H1 (cell line): ENCODE measurements around the gene UQCRFS1. TPM values are rescaled to one million over a fixed set of nuclear protein-coding genes. Genes with fewer than 3 reads are reported as not detected.

ENCODE experiments used
- CTCF ChIA-PET: fragments of 300-600 bp; sonication (Branson Sonifier 250); formaldehyde crosslinking; loops from one replicate; lab custom pipeline; 2021; ENCODE audit not compliant: partially characterized antibody; lab: Charles Lee
- POLR2A ChIA-PET: fragments of 300-600 bp; sonication (Branson Sonifier 250); formaldehyde crosslinking; loops from one replicate; lab custom pipeline; 2021; ENCODE audit warnings: inconsistent platforms; ENCODE audit not compliant: partially characterized antibody; lab: Charles Lee
- DNase-seq, 2 experiments: peaks; one replicate each; pipeline versions ENCODE4 v3.0.0 to v3.0.0-alpha.2; 2010 to 2022; ENCODE audit warnings: low spot score in 2 of 2, low read depth in 1 of 2, mixed read lengths in 1 of 2
- FAIRE-seq: peaks from 2 replicates; lab custom pipeline; 2011; peaks lifted over from hg19 to GRCh38; lab: Jason Lieb, UNC
- H2AFZ ChIP-seq: 2 replicates; pipeline ENCODE4 v1.8.1; 2012; ENCODE audit warnings: low read length, inconsistent platforms
- H2AK5ac ChIP-seq: 2 replicates; pipeline ENCODE4 v1.6.1; 2013; ENCODE audit warnings: low read depth, low read length
- H2BK120ac ChIP-seq: replicated peaks from 2 replicates; pipeline ENCODE3; 2013; ENCODE audit warnings: low read depth, low read length, inconsistent platforms
- H2BK12ac ChIP-seq: 2 replicates; pipeline ENCODE4 v1.6.1; 2013; ENCODE audit warnings: low read depth, low read length
- H2BK15ac ChIP-seq: 2 replicates; pipeline ENCODE4 v1.6.1; 2013; ENCODE audit warnings: low read length
- H2BK20ac ChIP-seq: 2 replicates; pipeline ENCODE4 v1.6.1; 2013; ENCODE audit warnings: low read length
- H2BK5ac ChIP-seq: 2 replicates; pipeline ENCODE4 v1.6.1; 2013; ENCODE audit warnings: low read depth, low read length
- H3K14ac ChIP-seq: 2 replicates; pipeline ENCODE4 v1.6.1; 2013; ENCODE audit warnings: inconsistent platforms; ENCODE audit not compliant: insufficient read length
- H3K18ac ChIP-seq: 2 replicates; pipeline ENCODE4 v1.6.1; 2013; ENCODE audit warnings: low read length; ENCODE audit errors: extremely low read depth
- H3K23ac ChIP-seq: 2 replicates; pipeline ENCODE4 v1.6.1; 2013; ENCODE audit warnings: inconsistent platforms; ENCODE audit not compliant: insufficient read length
- H3K23me2 ChIP-seq: 2 replicates; pipeline ENCODE4 v1.6.1; 2013; ENCODE audit warnings: low read depth, low read length
- H3K27ac ChIP-seq: 2 replicates; pipeline ENCODE4 v1.6.1; 2011; ENCODE audit warnings: low read depth, low read length, inconsistent platforms
- H3K27me3 ChIP-seq, 4 experiments: replicated peaks in 1 of 4; 1 replicate in 1 of 4; 2 replicates in 3 of 4; pipeline versions ENCODE4 v1.6.1 to v1.8.1; 2011 to 2013; ENCODE audit warnings: low read length in 3 of 4, mild to moderate bottlenecking in 3 of 4, inconsistent platforms in 2 of 4, mixed read lengths in 2 of 4, moderate library complexity in 1 of 4; ENCODE audit not compliant: control insufficient read depth in 3 of 4, insufficient read depth in 3 of 4; ENCODE audit errors: extremely low read depth in 1 of 4
- H3K36me3 ChIP-seq, 4 experiments: 2 replicates each; pipeline versions ENCODE4 v1.6.1 to v1.8.1; 2011 to 2013; ENCODE audit warnings: mild to moderate bottlenecking in 4 of 4, low read length in 3 of 4, moderate library complexity in 2 of 4, control low read depth in 1 of 4, inconsistent platforms in 1 of 4; ENCODE audit not compliant: insufficient read depth in 4 of 4, control insufficient read depth in 2 of 4
- H3K4ac ChIP-seq: replicated peaks from 2 replicates; pipeline ENCODE3; 2013; ENCODE audit warnings: low read length, low read depth, mixed read lengths, inconsistent platforms; ENCODE audit not compliant: insufficient read length
- H3K4me1 ChIP-seq, 4 experiments: replicated peaks in 1 of 4; 1 replicate in 1 of 4; 2 replicates in 3 of 4; pipeline versions ENCODE4 v1.6.1 to v1.8.1; 2011 to 2013; ENCODE audit warnings: low read length in 3 of 4, inconsistent platforms in 2 of 4, mixed read lengths in 1 of 4; ENCODE audit not compliant: insufficient read depth in 4 of 4, control insufficient read depth in 3 of 4
- H3K4me2 ChIP-seq, 2 experiments: 2 replicates each; pipeline versions ENCODE4 v1.6.1 to v1.8.1; 2011 to 2013; ENCODE audit warnings: low read depth in 2 of 2, low read length in 2 of 2, control low read depth in 1 of 2, inconsistent platforms in 1 of 2, mild to moderate bottlenecking in 1 of 2; ENCODE audit not compliant: insufficient read depth in 1 of 2
- H3K4me3 ChIP-seq, 4 experiments: fragments of 200-600, 300-600 bp in 1 of 4; sonication (generic), shearing (Covaris generic), sonication (Bioruptor Twin) in 1 of 4; 2 replicates each; pipeline versions ENCODE4 v1.5.1 to v1.8.1; 2011 to 2016; ENCODE audit warnings: low read length in 4 of 4, low read depth in 3 of 4, control low read depth in 2 of 4, inconsistent platforms in 2 of 4, mild to moderate bottlenecking in 2 of 4, mixed read lengths in 1 of 4, moderate library complexity in 1 of 4; ENCODE audit not compliant: insufficient read depth in 2 of 4; ENCODE audit errors: extremely low read depth in 1 of 4
- H3K56ac ChIP-seq: replicated peaks from 2 replicates; pipeline ENCODE3; 2013; ENCODE audit warnings: low read depth, mild to moderate bottlenecking, mixed read lengths, low read length, inconsistent platforms; ENCODE audit not compliant: insufficient read length
- H3K79me1 ChIP-seq: 2 replicates; pipeline ENCODE4 v1.6.1; 2013; ENCODE audit warnings: low read depth, low read length, control low read depth
- H3K79me2 ChIP-seq, 2 experiments: 2 replicates each; pipeline versions ENCODE4 v1.6.1 to v1.8.1; 2012 to 2013; ENCODE audit warnings: low read length in 2 of 2, mild to moderate bottlenecking in 2 of 2, inconsistent platforms in 1 of 2; ENCODE audit not compliant: insufficient read depth in 2 of 2, control insufficient read depth in 1 of 2
- H3K9ac ChIP-seq, 4 experiments: replicated peaks in 1 of 4; 1 replicate in 1 of 4; 2 replicates in 3 of 4; pipeline versions ENCODE4 v1.6.1 to v1.8.1; 2011 to 2013; ENCODE audit warnings: low read depth in 3 of 4, low read length in 3 of 4, control low read depth in 2 of 4, mild to moderate bottlenecking in 2 of 4, moderate library complexity in 2 of 4, inconsistent platforms in 1 of 4; ENCODE audit errors: extremely low read depth in 1 of 4
- H3K9me3 ChIP-seq, 2 experiments: 2 replicates each; pipeline versions ENCODE4 v1.6.1 to v1.8.1; 2012 to 2013; ENCODE audit warnings: mild to moderate bottlenecking in 2 of 2, moderate library complexity in 2 of 2, control low read depth in 1 of 2, inconsistent platforms in 1 of 2, low read depth in 1 of 2, low read length in 1 of 2, mixed read lengths in 1 of 2; ENCODE audit not compliant: insufficient read depth in 2 of 2
- H4K20me1 ChIP-seq, 2 experiments: replicated peaks in 1 of 2; 2 replicates each; pipeline versions ENCODE3 to v1.8.1; 2011 to 2013; ENCODE audit warnings: inconsistent platforms in 2 of 2, low read length in 2 of 2, mild to moderate bottlenecking in 1 of 2; ENCODE audit not compliant: insufficient read depth in 2 of 2, control insufficient read depth in 1 of 2
- H4K5ac ChIP-seq: 2 replicates; pipeline ENCODE4 v1.6.1; 2013; ENCODE audit warnings: low read length, low read depth, mixed read lengths, inconsistent platforms; ENCODE audit not compliant: insufficient read length
- H4K8ac ChIP-seq: 2 replicates; pipeline ENCODE4 v1.8.0; 2013; ENCODE audit warnings: mild to moderate bottlenecking, moderate library complexity, low read length, inconsistent platforms; ENCODE audit not compliant: insufficient read depth; ENCODE audit errors: extremely low read depth
- H4K91ac ChIP-seq: replicated peaks from 2 replicates; pipeline ENCODE3; 2013; ENCODE audit warnings: low read length, mixed read lengths, inconsistent platforms; ENCODE audit not compliant: insufficient read length
- BRCA1 ChIP-seq: IDR thresholded peaks from 2 replicates; pipeline ENCODE4 v1.6.1; 2012; ENCODE audit warnings: low read depth, low read length, improper control_type of control experiment
- EP300 ChIP-seq, 2 experiments: IDR thresholded peaks; 1 replicate in 1 of 2; 2 replicates in 1 of 2; pipeline ENCODE4 v1.6.1; 2011 to 2012; ENCODE audit warnings: low read depth in 2 of 2, low read length in 2 of 2, mild to moderate bottlenecking in 2 of 2, borderline replicate concordance in 1 of 2, inconsistent platforms in 1 of 2, moderate library complexity in 1 of 2
- JUN ChIP-seq: IDR thresholded peaks from 2 replicates; pipeline ENCODE4 v1.6.1; 2011; ENCODE audit warnings: low read depth, mild to moderate bottlenecking, improper control_type of control experiment, low read length
- MAFK ChIP-seq: IDR thresholded peaks from 2 replicates; pipeline ENCODE4 v1.6.1; 2012; ENCODE audit warnings: low read depth, mild to moderate bottlenecking, improper control_type of control experiment, low read length
- NANOG ChIP-seq: IDR thresholded peaks from 2 replicates; pipeline ENCODE4 v1.6.1; 2011; ENCODE audit warnings: low read length, low read depth, mild to moderate bottlenecking, inconsistent platforms; ENCODE audit not compliant: insufficient read depth, poor library complexity, severe bottlenecking
- RAD21 ChIP-seq, 2 experiments: IDR thresholded peaks in 1 of 2; conservative IDR thresholded peaks in 1 of 2; 2 replicates each; pipeline ENCODE4 v1.6.1; 2011; ENCODE audit warnings: low read depth in 2 of 2, low read length in 2 of 2, improper control_type of control experiment in 1 of 2, inconsistent platforms in 1 of 2, mild to moderate bottlenecking in 1 of 2, moderate library complexity in 1 of 2
- RBBP5 ChIP-seq: IDR thresholded peaks from 2 replicates; pipeline ENCODE4 v1.7.1; 2012; ENCODE audit warnings: low read depth, mild to moderate bottlenecking, inconsistent platforms, low read length, moderate library complexity, borderline replicate concordance
- RXRA ChIP-seq: IDR thresholded peaks from 2 replicates; pipeline ENCODE4 v1.6.1; 2011; ENCODE audit warnings: low read depth, mild to moderate bottlenecking, low read length, moderate library complexity; ENCODE audit not compliant: insufficient read depth
- SIRT6 ChIP-seq: IDR thresholded peaks from one replicate; pipeline ENCODE4 v1.7.1; 2012; ENCODE audit warnings: low read length, inconsistent platforms
- TAF7 ChIP-seq: optimal IDR thresholded peaks from 2 replicates; pipeline ENCODE3; 2011; ENCODE audit warnings: low read depth, mild to moderate bottlenecking, inconsistent platforms, low read length, moderate library complexity, borderline replicate concordance
- TCF12 ChIP-seq: IDR thresholded peaks from 2 replicates; pipeline ENCODE4 v1.6.1; 2011; ENCODE audit warnings: low read depth, mild to moderate bottlenecking, low read length
- WGBS, 2 experiments: shearing (Covaris generic) in 1 of 2; methylation state at CpG; one replicate each; pipeline versions ENCODE4 v1.1.6 to v1.1.7; 2013 to 2015; ENCODE audit warnings: low lambda C conversion rate in 2 of 2, mixed read lengths in 2 of 2, inconsistent platforms in 1 of 2, low coverage in 1 of 2, missing lambda C conversion rate in 1 of 2; ENCODE audit not compliant: insufficient replicate concordance in 2 of 2, insufficient coverage in 1 of 2, insufficient read length in 1 of 2; ENCODE audit errors: extremely low coverage in 1 of 2, missing lambda C conversion rate in 1 of 2; 5-methylcytosine and 5-hydroxymethylcytosine counted together
- polyA plus RNA-seq, 7 experiments: library from polyadenylated mRNA; depleted of rRNA in 3 of 7; stranded (reverse) in 5 of 7; unstranded in 2 of 7; fragments of >200 nt in 5 of 7; fragments of 200-250 nt in 2 of 7; gene quantifications; 1 replicate in 5 of 7; 2 replicates in 1 of 7; 4 replicates in 1 of 7; pipeline versions ENCODE4 v1.2.1 to v1.2.3, GENCODE V29; 2011 to 2013; ENCODE audit warnings: missing spikeins in 2 of 7, mixed read lengths in 2 of 7
- total RNA-seq: library from RNA; stranded (reverse); fragmentation: NEBNext Ultra II Directional; extraction: Animal tissue kit (Norgen Biotek cat#: 25700); gene quantifications from 2 replicates; pipeline ENCODE4 v1.2.1, GENCODE V29; 2021
- TF ChIP-seq, protein P1 (sequence below): IDR thresholded peaks from 2 replicates; pipeline ENCODE4 v1.6.1; 2012; ENCODE audit warnings: low read length, inconsistent platforms

UQCRFS1 gene
- total and polyA plus RNA-seq, 2 of the 8 experiments (the other 6 are each of a cell fraction or from before 2014, with no cell fraction given) = 52.4 to 59.1 TPM

- no peak overlapping the region; the same call in 1 of the 2 replicates for H4K8ac ChIP-seq
- no peak overlapping the region for H2BK5ac ChIP-seq
- H3K9me3 ChIP-seq = no peaks in the 10 kb centered on the region
- DNase-seq = no peak
- no peak overlapping the region for H4K5ac ChIP-seq
- H2AFZ ChIP-seq = no peak overlapping the region
- H3K23ac ChIP-seq = no peak overlapping the region
- CTCF ChIA-PET = interaction anchor here (1.6 kb wide), 2 partner anchors 44 to 97 kb away, joined by 3 read pairs; no protein-coding TSS in a partner anchor
- H3K79me2 ChIP-seq = peaks cover under 1 to 2% of the 10 kb centered on the region in 2 experiments; a peak in 3 of 4 replicates
- no peak overlapping the region for H4K91ac ChIP-seq
- WGBS, 2 experiments = 89% methylated on average over 7 of the region's 7 CpGs; no CpG with 5 or more reads in 1 of the 2 experiments
- H3K4me2 ChIP-seq = no peak overlapping the region
- no peaks in the 10 kb centered on the region for H3K79me1 ChIP-seq
- H3K4me3 ChIP-seq = no peak overlapping the region
- no peak overlapping the region for H3K4ac ChIP-seq
- no peak overlapping the region for H3K27ac ChIP-seq
- H2BK15ac ChIP-seq = no peak overlapping the region
- no peak overlapping the region for H3K14ac ChIP-seq
- H2AK5ac ChIP-seq = no peak overlapping the region
- POLR2A ChIA-PET = no interaction called here
- no peak overlapping the region for H3K18ac ChIP-seq
- H3K23me2 ChIP-seq = no peaks in the 10 kb centered on the region
- no peak overlapping the region for H2BK120ac ChIP-seq
- TF ChIP-seq NANOG = no peak
- no peak for TF ChIP-seq SIRT6
- no peak for TF ChIP-seq JUN
- no peak for TF ChIP-seq BRCA1
- no peak for TF ChIP-seq MAFK
- no peak for TF ChIP-seq RAD21 (IDR thresholded peaks at IDR 0.05 in 1 of 2, conservative IDR thresholded peaks at IDR 0.05 in 1 of 2; ENCODE audit: low read depth in 2 of 2, low read length in 2 of 2)
- no peak for TF ChIP-seq RBBP5
- TF ChIP-seq, protein P1, sequence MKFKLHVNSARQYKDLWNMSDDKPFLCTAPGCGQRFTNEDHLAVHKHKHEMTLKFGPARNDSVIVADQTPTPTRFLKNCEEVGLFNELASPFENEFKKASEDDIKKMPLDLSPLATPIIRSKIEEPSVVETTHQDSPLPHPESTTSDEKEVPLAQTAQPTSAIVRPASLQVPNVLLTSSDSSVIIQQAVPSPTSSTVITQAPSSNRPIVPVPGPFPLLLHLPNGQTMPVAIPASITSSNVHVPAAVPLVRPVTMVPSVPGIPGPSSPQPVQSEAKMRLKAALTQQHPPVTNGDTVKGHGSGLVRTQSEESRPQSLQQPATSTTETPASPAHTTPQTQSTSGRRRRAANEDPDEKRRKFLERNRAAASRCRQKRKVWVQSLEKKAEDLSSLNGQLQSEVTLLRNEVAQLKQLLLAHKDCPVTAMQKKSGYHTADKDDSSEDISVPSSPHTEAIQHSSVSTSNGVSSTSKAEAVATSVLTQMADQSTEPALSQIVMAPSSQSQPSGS = no peak
- TF ChIP-seq RXRA = no peak
- TF ChIP-seq EP300 (IDR thresholded peaks at IDR 0.05; ENCODE audit: borderline replicate concordance in 1 of 2, low read depth in 2 of 2, low read length in 2 of 2) = no peak
- TF ChIP-seq TAF7 = no peak
- no peak for TF ChIP-seq TCF12
- TF ChIP-seq, all 59 proteins: peak for 0
- no peak for FAIRE-seq
- H3K36me3 ChIP-seq = no peaks in the 10 kb centered on the region
- no peaks in the 10 kb centered on the region for H4K20me1 ChIP-seq
- H3K9ac ChIP-seq = no peak overlapping the region
- H2BK20ac ChIP-seq = no peak overlapping the region
- H3K4me1 ChIP-seq = peaks cover 0 to 7% (median 3%) of the 10 kb centered on the region in 4 experiments; a peak in 3 of 7 replicates
- H3K56ac ChIP-seq = no peak overlapping the region
- H3K27me3 ChIP-seq = no peaks in the 10 kb centered on the region
- no peak overlapping the region for H2BK12ac ChIP-seq
Observed at GRCh38 chr19:29217616-29218015, 4.7 kb upstream of the UQCRFS1 start.
